Hepatocyte (in vitro differentiated cells): ENCODE data around the gene ADGRD2. TPM values are rescaled to one million over a fixed set of nuclear protein-coding genes. Genes with fewer than 3 reads are reported as not detected.

Source experiments
- DNase-seq: peaks from one replicate; pipeline ENCODE4 v3.0.0-alpha.2; 2016; ENCODE audit warnings: low spot score
- H2AFZ ChIP-seq: fragments of 200-600 bp; sonication (generic); 2 replicates; pipeline ENCODE4 v1.6.0; 2016; ENCODE audit warnings: antibody characterized with exemption, mild to moderate bottlenecking
- H3K27ac ChIP-seq: fragments of 200-600 bp; sonication (generic); 2 replicates; pipeline ENCODE4 v1.5.1; 2016; ENCODE audit warnings: mild to moderate bottlenecking
- H3K27me3 ChIP-seq: fragments of 200-600 bp; sonication (generic); 2 replicates; pipeline ENCODE4 v1.6.1; 2016
- H3K36me3 ChIP-seq: fragments of 200-600 bp; sonication (generic); replicated peaks from 2 replicates; pipeline ENCODE4 v1.5.1; 2016; ENCODE audit warnings: low read depth; ENCODE audit not compliant: insufficient read depth
- H3K4me1 ChIP-seq: fragments of 200-600 bp; sonication (generic); 2 replicates; pipeline ENCODE4 v1.5.1; 2016; ENCODE audit warnings: mild to moderate bottlenecking, moderate library complexity; ENCODE audit not compliant: insufficient read depth
- H3K4me2 ChIP-seq: fragments of 200-600 bp; sonication (generic); 2 replicates; pipeline ENCODE4 v1.6.0; 2016
- H3K4me3 ChIP-seq: fragments of 200-600 bp; sonication (generic); 2 replicates; pipeline ENCODE4 v1.5.1; 2016; ENCODE audit warnings: mild to moderate bottlenecking
- H3K79me2 ChIP-seq: fragments of 200-600 bp; sonication (generic); 2 replicates; pipeline ENCODE4 v1.6.0; 2017; ENCODE audit warnings: mild to moderate bottlenecking
- H3K9me2 ChIP-seq: fragments of 200-600 bp; sonication (generic); replicated peaks from 2 replicates; pipeline ENCODE4 v1.6.0; 2017; ENCODE audit warnings: mild to moderate bottlenecking; ENCODE audit not compliant: insufficient read depth
- H3K9me3 ChIP-seq: fragments of 200-600 bp; sonication (generic); 2 replicates; pipeline ENCODE4 v1.5.1; 2016; ENCODE audit warnings: low read depth, mild to moderate bottlenecking
- H4K20me1 ChIP-seq: fragments of 200-600 bp; sonication (generic); 2 replicates; pipeline ENCODE4 v1.6.0; 2016; ENCODE audit warnings: mild to moderate bottlenecking; ENCODE audit not compliant: insufficient read depth, poor library complexity, severe bottlenecking
- EZH2 ChIP-seq: fragments of 200-600 bp; sonication (generic); IDR thresholded peaks from 2 replicates; pipeline ENCODE4 v1.6.1; 2016; ENCODE audit warnings: antibody characterized with exemption, mild to moderate bottlenecking, borderline replicate concordance
- EZH2phosphoT487 ChIP-seq: fragments of 200-600 bp; sonication (generic); IDR thresholded peaks from one replicate; pipeline ENCODE4 v1.6.1; 2018; ENCODE audit warnings: antibody characterized with exemption, mild to moderate bottlenecking, low read depth, moderate library complexity; ENCODE audit not compliant: unreplicated experiment, severe bottlenecking
- WGBS: methylation state at CpG from one replicate; pipeline ENCODE4 v1.1.6; 2016; ENCODE audit warnings: low lambda C conversion rate; ENCODE audit errors: missing lambda C conversion rate; 5-methylcytosine and 5-hydroxymethylcytosine counted together
- polyA plus RNA-seq: library from polyadenylated mRNA; unstranded; fragments of >200 nt; fragmentation: Nextera tagmentation; extraction: Ambion mirVana; gene quantifications from 2 replicates; pipeline ENCODE4 v1.2.1, GENCODE V29; 2016
- total RNA-seq: library from RNA; depleted of rRNA; stranded (reverse); fragments of >200 nt; gene quantifications from 2 replicates; pipeline ENCODE4 v1.2.3, GENCODE V29; 2014
- TF ChIP-seq, protein P1 (sequence below): fragments of 200-600 bp; sonication (generic); IDR thresholded peaks from 2 replicates; pipeline ENCODE4 v1.5.1; 2016; ENCODE audit warnings: antibody characterized with exemption, mild to moderate bottlenecking; ENCODE audit not compliant: poor library complexity

The ADGRD2 gene
- total and polyA plus RNA-seq, 2 experiments from 2014 or later: not detected

DNA sequence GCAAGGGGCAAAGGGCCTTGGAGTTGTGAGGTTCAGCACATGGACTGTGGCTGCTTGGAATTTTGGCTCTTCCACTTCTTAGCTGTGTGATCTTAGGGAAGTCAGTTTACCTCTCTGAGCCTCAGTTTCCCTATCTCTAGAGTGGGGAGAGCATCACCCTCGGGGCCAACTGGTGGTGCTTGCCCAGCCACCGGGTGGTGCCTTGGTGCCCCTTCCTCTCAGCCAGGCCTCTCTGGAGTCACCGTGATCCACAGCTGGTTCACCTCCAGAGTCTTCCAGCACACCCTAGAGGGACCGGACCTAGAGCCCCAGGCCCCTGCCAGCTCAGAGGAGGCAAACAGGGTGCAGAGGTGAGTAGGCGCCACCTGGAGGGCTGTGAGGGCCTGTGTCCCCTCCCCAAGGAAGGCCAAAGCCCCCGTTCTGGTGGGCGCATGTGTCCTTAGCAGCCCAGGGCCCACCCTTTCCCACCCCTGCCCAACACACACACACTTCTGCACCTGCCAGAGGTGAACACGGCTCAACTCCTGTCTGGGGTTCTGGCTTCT lies 7.7 kb downstream of the ADGRD2 start:
- Histone ChIP-seq H3K9me3 (no peaks in the 10 kb centered on the region), H3K79me2 (no peaks in the 10 kb centered on the region), H3K27me3 (peaks cover 7% of the 10 kb centered on the region), H3K4me3 (no peak overlapping the region), H3K36me3 (no peaks in the 10 kb centered on the region), H4K20me1 (no peaks in the 10 kb centered on the region), H3K9me2 (no peaks in the 10 kb centered on the region), H3K27ac (no peak overlapping the region), H3K4me2 (no peak overlapping the region), H2AFZ (no peak overlapping the region), H3K4me1 (no peaks in the 10 kb centered on the region)
- DNase-seq: no peak
- WGBS: 87% methylated on average over 7 of the region's 8 CpGs
- no peak for TF ChIP-seq EZH2
- TF ChIP-seq, protein P1, sequence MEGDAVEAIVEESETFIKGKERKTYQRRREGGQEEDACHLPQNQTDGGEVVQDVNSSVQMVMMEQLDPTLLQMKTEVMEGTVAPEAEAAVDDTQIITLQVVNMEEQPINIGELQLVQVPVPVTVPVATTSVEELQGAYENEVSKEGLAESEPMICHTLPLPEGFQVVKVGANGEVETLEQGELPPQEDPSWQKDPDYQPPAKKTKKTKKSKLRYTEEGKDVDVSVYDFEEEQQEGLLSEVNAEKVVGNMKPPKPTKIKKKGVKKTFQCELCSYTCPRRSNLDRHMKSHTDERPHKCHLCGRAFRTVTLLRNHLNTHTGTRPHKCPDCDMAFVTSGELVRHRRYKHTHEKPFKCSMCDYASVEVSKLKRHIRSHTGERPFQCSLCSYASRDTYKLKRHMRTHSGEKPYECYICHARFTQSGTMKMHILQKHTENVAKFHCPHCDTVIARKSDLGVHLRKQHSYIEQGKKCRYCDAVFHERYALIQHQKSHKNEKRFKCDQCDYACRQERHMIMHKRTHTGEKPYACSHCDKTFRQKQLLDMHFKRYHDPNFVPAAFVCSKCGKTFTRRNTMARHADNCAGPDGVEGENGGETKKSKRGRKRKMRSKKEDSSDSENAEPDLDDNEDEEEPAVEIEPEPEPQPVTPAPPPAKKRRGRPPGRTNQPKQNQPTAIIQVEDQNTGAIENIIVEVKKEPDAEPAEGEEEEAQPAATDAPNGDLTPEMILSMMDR: no peak
- no peak for TF ChIP-seq EZH2phosphoT487

DNA sequence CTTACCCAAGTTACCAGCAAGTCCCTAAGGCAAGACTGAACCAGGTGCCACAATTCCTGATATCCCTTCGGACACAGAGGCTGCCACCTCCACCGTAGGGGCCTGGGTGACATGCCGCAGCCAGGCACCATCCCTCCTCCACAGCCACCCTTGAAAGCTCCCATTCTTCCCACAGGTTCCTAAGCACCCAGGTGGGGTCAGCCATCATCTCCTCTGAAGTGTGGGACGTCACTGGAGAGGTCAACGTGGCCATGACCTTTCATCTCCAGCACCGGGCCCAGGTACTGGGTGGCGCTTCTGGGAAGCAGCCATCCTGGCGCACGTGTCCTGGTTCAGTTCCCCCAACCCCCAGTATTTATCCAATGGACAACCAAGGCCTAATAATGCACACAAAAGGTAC lies 8.2 kb downstream of the ADGRD2 start:
- Histone ChIP-seq H3K4me3 (no peak overlapping the region), H3K27me3 (peaks cover 12% of the 10 kb centered on the region), H3K9me3 (no peaks in the 10 kb centered on the region), H3K9me2 (no peaks in the 10 kb centered on the region), H3K79me2 (no peaks in the 10 kb centered on the region), H3K4me1 (no peaks in the 10 kb centered on the region), H3K27ac (no peak overlapping the region), H2AFZ (no peak overlapping the region), H3K4me2 (no peak overlapping the region), H4K20me1 (no peaks in the 10 kb centered on the region), H3K36me3 (no peaks in the 10 kb centered on the region)
- TF ChIP-seq, protein P1: no peak
- no peak for TF ChIP-seq EZH2
- no peak for TF ChIP-seq EZH2phosphoT487
- WGBS: 89% methylated on average over 9 of the region's 9 CpGs
- no peak for DNase-seq

DNA sequence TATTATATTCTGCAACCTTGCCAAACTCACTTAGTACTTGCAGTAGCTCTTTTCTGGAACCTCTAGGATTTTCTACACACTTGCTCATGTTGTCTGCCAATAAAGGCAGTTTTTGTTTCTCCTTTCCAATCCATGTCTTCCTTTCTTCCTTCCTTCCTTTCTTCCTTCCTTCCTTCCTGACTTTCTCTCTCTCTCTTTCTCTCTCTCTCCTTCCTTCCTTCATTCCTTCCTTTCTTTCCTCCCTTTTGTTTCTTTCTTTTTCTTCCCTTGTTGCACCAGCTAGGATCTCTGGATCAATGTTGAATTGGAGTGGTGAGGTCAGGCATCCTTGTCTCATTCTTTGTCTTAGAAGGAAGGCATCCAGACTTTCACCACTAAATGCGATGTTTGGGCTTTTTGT lies 12.5 kb downstream of the ADGRD2 start:
- H3K4me1 ChIP-seq: no peaks in the 10 kb centered on the region
- WGBS: 100% methylated on average over 1 of the region's 1 CpG
- no peaks in the 10 kb centered on the region for H4K20me1 ChIP-seq
- no peak for DNase-seq
- no peak overlapping the region for H2AFZ ChIP-seq
- H3K79me2 ChIP-seq: no peaks in the 10 kb centered on the region
- H3K36me3 ChIP-seq: no peaks in the 10 kb centered on the region
- H3K27ac ChIP-seq: no peak overlapping the region
- no peaks in the 10 kb centered on the region for H3K9me3 ChIP-seq
- no peak overlapping the region for H3K4me2 ChIP-seq
- H3K4me3 ChIP-seq: no peak overlapping the region
- H3K27me3 ChIP-seq: peaks cover 9% of the 10 kb centered on the region
- TF ChIP-seq, protein P1: no peak
- TF ChIP-seq EZH2phosphoT487 (no peak), EZH2 (no peak)
- no peaks in the 10 kb centered on the region for H3K9me2 ChIP-seq

DNA sequence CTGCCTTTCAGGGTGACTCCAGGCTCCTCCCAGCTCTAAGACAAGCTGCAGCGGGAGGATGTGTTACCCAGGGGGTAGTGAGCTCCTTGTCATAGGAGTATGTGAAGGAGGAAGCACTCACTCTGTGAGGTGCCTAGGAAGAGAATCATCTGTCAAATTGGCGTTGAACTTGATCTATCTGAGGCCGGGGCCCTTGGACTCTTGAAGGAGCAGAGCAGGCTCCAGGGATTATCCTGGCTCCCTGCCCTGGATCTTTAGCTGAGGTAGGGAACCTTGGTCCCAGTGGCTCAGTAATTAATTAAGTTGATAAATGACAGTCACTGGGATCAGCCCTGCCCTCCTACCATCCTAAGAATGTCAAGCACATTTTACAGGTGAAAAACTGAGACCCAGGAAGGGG lies 15.5 kb downstream of the ADGRD2 start:
- 82% methylated on average over 3 of the region's 3 CpGs for WGBS
- Histone ChIP-seq H4K20me1 (no peaks in the 10 kb centered on the region), H3K27me3 (peaks cover 9% of the 10 kb centered on the region)

More for the DNA sequence above, 15.5 kb downstream of the ADGRD2 start:
- H3K4me1 ChIP-seq: no peaks in the 10 kb centered on the region
- no peaks in the 10 kb centered on the region for H3K79me2 ChIP-seq
- no peaks in the 10 kb centered on the region for H3K36me3 ChIP-seq
- no peak overlapping the region for H3K27ac ChIP-seq
- TF ChIP-seq EZH2phosphoT487: no peak
- no peak for TF ChIP-seq EZH2
- TF ChIP-seq, protein P1: no peak
- no peaks in the 10 kb centered on the region for H3K9me2 ChIP-seq
- no peak overlapping the region for H3K4me2 ChIP-seq
- no peak overlapping the region for H3K4me3 ChIP-seq
- no peak overlapping the region for H2AFZ ChIP-seq
- DNase-seq: no peak
- H3K9me3 ChIP-seq: no peaks in the 10 kb centered on the region
